ENCODE data around the gene TBC1D24. TPM values are rescaled to one million over a fixed set of nuclear protein-coding genes. Genes with fewer than 3 reads are reported as not detected.
A peak's percentile ranks its signal among the peaks of the same experiment; 100 is the strongest.

Gene TBC1D24
- total RNA-seq, 4 donors from 2014 or later = 8.7 to 14.8 (median 9.9) TPM

GRCh38 chr16:2511128-2511800 is 36.3 kb downstream of the TBC1D24 start:
- H3K4me3 ChIP-seq = no peak overlapping the region
- TF ChIP-seq POLR2A (IDR thresholded peaks at IDR 0.05) = no peak
- no peak for TF ChIP-seq CTCF (IDR thresholded peaks at IDR 0.05 in 4 of 5, conservative IDR thresholded peaks at IDR 0.05 in 1 of 5)

GRCh38 chr16:2511996-2512734 is 37.2 kb downstream of the TBC1D24 start:
- H3K27me3 ChIP-seq = no peaks in the 10 kb centered on the region
- peak overlapping the region in 2 of 4 donors; percentile 99 to 100 for H3K27ac ChIP-seq
- H3K4me3 ChIP-seq = no peak overlapping the region
- ATAC-seq (no peak), DNase-seq (no peak)
- TF ChIP-seq CTCF (IDR thresholded peaks at IDR 0.05 in 4 of 5, conservative IDR thresholded peaks at IDR 0.05 in 1 of 5) (no peak), POLR2A (IDR thresholded peaks at IDR 0.05) (no peak)
- no peaks in the 10 kb centered on the region for H3K36me3 ChIP-seq
- H3K9me3 ChIP-seq = no peaks in the 10 kb centered on the region
- peaks cover 29 to 33% of the 10 kb centered on the region in 2 donors for H3K4me1 ChIP-seq
- intact Hi-C loops (cut with DNase I; ENCODE audit: low total_unique reads) (loop anchor here (10.0 kb wide), 1 partner anchor 247 kb away; the partner anchor contains the start of gene RNPS1), in situ Hi-C loops (cut with MboI; ENCODE audit: low sequenced_read_pairs in 4 of 4) (no loop called here)

More at GRCh38 chr16:2511128-2511800, 36.3 kb downstream of the TBC1D24 start:
- ATAC-seq = no peak
- peaks cover 20 to 24% of the 10 kb centered on the region in 2 donors for H3K4me1 ChIP-seq
- H3K27ac ChIP-seq = no peak overlapping the region
- in situ Hi-C loops (cut with MboI; ENCODE audit: low sequenced_read_pairs in 4 of 4) = no loop called here
- no peaks in the 10 kb centered on the region for H3K9me3 ChIP-seq
- intact Hi-C loops (cut with DNase I; ENCODE audit: low total_unique reads) = loop anchor here (10.0 kb wide), 1 partner anchor 246 kb away; the partner anchor contains the start of gene RNPS1
- H3K27me3 ChIP-seq = no peaks in the 10 kb centered on the region
- DNase-seq = no peak
- H3K36me3 ChIP-seq = no peaks in the 10 kb centered on the region

GRCh38 chr16:2512735-2513404 is 37.9 kb downstream of the TBC1D24 start:
- H3K27ac ChIP-seq = peak overlapping the region; percentile 98 to 100 (median 98)
- no peaks in the 10 kb centered on the region for H3K36me3 ChIP-seq
- peak overlapping the region; percentile 83 to 100 (median 88) for H3K4me3 ChIP-seq
- DNase-seq (no peak), ATAC-seq (no peak)
- in situ Hi-C loops (cut with MboI; ENCODE audit: low sequenced_read_pairs in 4 of 4) = no loop called here
- H3K4me1 ChIP-seq = peaks cover 36 to 40% of the 10 kb centered on the region in 2 donors
- H3K9me3 ChIP-seq = no peaks in the 10 kb centered on the region
- H3K27me3 ChIP-seq = no peaks in the 10 kb centered on the region
- TF ChIP-seq CTCF (IDR thresholded peaks at IDR 0.05 in 4 of 5, conservative IDR thresholded peaks at IDR 0.05 in 1 of 5) = no peak
- no peak for TF ChIP-seq POLR2A (IDR thresholded peaks at IDR 0.05)
- intact Hi-C loops (cut with DNase I; ENCODE audit: low total_unique reads) = loop anchor here (10.0 kb wide), 1 partner anchor 248 kb away; the partner anchor contains the start of gene RNPS1

- DNase-seq (peak; percentile 82 to 90), ATAC-seq (peak; percentile 87 to 91)
- Histone ChIP-seq H3K4me1 (peaks cover 44 to 48% of the 10 kb centered on the region in 2 donors), H3K9me3 (no peaks in the 10 kb centered on the region), H3K27ac (peak within 1 kb of the TSS; percentile 98 to 100 (median 98)), H3K27me3 (no peaks in the 10 kb centered on the region), H3K36me3 (no peaks in the 10 kb centered on the region), H3K4me3 (peak within 1 kb of the TSS; percentile 83 to 100 (median 88))
- TF ChIP-seq POLR2A (IDR thresholded peaks at IDR 0.05) (peak; percentile 91), CTCF (IDR thresholded peaks at IDR 0.05 in 4 of 5, conservative IDR thresholded peaks at IDR 0.05 in 1 of 5) (no peak)
- in situ Hi-C loops (cut with MboI; ENCODE audit: low sequenced_read_pairs in 4 of 4) = no loop called here
- intact Hi-C loops (cut with DNase I; ENCODE audit: low total_unique reads) = loop anchor here (10.0 kb wide), 1 partner anchor 249 kb away; the partner anchor contains the start of gene RNPS1
These were observed 38.7 kb downstream of the TBC1D24 start, which contains the start of gene ATP6V0C for GRCh38 chr16:2513405-2514332. Gene ATP6V0C, plus strand, starts transcription at chr16:2513952. Its CDS starts 152 bp downstream, at chr16:2514104.
